Thyroid gland (tissue), 4 donors: ENCODE measurements around the gene SUCLG2. TPM values are rescaled to one million over a fixed set of nuclear protein-coding genes. Genes with fewer than 3 reads are reported as not detected.

ENCODE experiments used
- DNase-seq, 2 donors: peaks; one replicate each; pipeline ENCODE4 v3.0.0-alpha.2; 2019
- H3K27ac ChIP-seq, 3 donors: fragments of 200-600 bp; sonication (generic); 1 replicate in 2 of 3; 2 replicates in 1 of 3; pipeline ENCODE4 v1.5.1; 2016 to 2019; ENCODE audit warnings: mild to moderate bottlenecking in 1 of 3, moderate library complexity in 1 of 3
- H3K27me3 ChIP-seq: fragments of 200-600 bp; sonication (generic); one replicate; pipeline ENCODE4 v1.5.1; 2019
- H3K36me3 ChIP-seq, 2 donors: fragments of 200-600 bp; sonication (generic); one replicate each; pipeline ENCODE4 v1.5.1; 2016 to 2019
- H3K4me1 ChIP-seq, 2 donors: fragments of 200-600 bp; sonication (generic); one replicate each; pipeline ENCODE4 v1.5.1; 2017 to 2019
- H3K4me3 ChIP-seq, 3 donors: fragments of 200-600 bp; sonication (generic); replicated peaks in 1 of 3; 1 replicate in 2 of 3; 2 replicates in 1 of 3; pipeline ENCODE4 v1.5.1; 2016; ENCODE audit warnings: mild to moderate bottlenecking in 1 of 3
- H3K9me3 ChIP-seq: fragments of 200-600 bp; sonication (generic); one replicate; pipeline ENCODE4 v1.5.1; 2017
- POLR2A ChIP-seq, 2 donors: fragments of 450-650 bp; IDR thresholded peaks; one replicate each; pipeline ENCODE4 v1.6.1; 2017; ENCODE audit warnings: antibody characterized with exemption in 2 of 2, mild to moderate bottlenecking in 2 of 2, moderate library complexity in 1 of 2
- WGBS, 2 donors: methylation state at CpG; one replicate each; pipeline ENCODE4 v1.1.5; 2017; 5-methylcytosine and 5-hydroxymethylcytosine counted together
- intact Hi-C: fragments of 100-400 bp; cut with DNase I; formaldehyde crosslinking; loops from one replicate; pipeline ENCODE4 v1.15.1; 2023
- total RNA-seq, 4 donors: library from RNA; depleted of rRNA; stranded (reverse); fragments of >200 nt; gene quantifications; one replicate each; pipeline ENCODE4 v1.2.3, GENCODE V29; 2016
- TF ChIP-seq, protein P1 (sequence below), 6 experiments: fragments of 200-600 bp in 3 of 6; fragments of 450-650 bp in 3 of 6; sonication (generic) in 3 of 6; IDR thresholded peaks; one replicate each; pipeline ENCODE4 v1.5.1; 2016 to 2019; ENCODE audit warnings: antibody characterized with exemption in 6 of 6, mild to moderate bottlenecking in 2 of 6, inconsistent platforms in 1 of 6, moderate library complexity in 1 of 6

The SUCLG2 gene
- total RNA-seq, 4 donors from 2014 or later: 64.4 to 70.9 (median 70.7) TPM

DNA sequence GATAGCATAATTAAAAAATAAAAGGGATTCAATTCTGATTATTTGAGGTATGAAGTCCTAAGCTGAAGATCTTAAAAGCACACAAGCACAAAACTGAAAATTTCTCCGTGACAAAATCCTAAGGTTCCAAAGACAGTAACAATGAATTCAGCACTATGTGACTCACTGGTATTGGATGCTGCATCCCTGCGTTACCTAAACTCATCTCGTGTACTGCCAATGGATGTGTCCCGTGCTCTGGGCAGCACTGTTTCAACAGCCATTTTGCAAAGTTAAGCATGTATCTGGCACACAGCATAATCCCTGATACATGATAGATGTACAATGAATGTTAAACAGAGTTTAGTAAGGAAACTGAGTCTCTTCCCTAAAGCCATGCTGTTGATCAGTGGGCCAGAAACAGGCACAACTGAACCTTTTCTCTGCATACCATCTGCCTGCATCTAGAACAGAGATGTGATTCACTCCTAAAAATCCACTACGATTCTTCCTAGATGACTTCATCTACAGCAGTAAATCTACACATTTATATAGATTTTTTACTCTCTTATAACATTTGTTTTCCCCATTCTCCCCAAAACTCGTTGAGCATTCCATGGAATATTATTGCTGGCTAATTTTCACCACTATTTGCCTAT, 14.3 kb downstream of the SUCLG2 start:
- Histone ChIP-seq H3K27me3 (no peaks in the 10 kb centered on the region), H3K9me3 (no peaks in the 10 kb centered on the region), H3K4me1 (peaks cover 0 to 3% of the 10 kb centered on the region in 2 donors), H3K4me3 (no peak overlapping the region), H3K36me3 (no peaks in the 10 kb centered on the region), H3K27ac (no peak overlapping the region)
- 86 to 95% methylated on average over 6 of the region's 6 CpGs for WGBS, 2 donors
- DNase-seq: no peak
- no peak for TF ChIP-seq POLR2A (IDR thresholded peaks at IDR 0.05)
- TF ChIP-seq, protein P1, sequence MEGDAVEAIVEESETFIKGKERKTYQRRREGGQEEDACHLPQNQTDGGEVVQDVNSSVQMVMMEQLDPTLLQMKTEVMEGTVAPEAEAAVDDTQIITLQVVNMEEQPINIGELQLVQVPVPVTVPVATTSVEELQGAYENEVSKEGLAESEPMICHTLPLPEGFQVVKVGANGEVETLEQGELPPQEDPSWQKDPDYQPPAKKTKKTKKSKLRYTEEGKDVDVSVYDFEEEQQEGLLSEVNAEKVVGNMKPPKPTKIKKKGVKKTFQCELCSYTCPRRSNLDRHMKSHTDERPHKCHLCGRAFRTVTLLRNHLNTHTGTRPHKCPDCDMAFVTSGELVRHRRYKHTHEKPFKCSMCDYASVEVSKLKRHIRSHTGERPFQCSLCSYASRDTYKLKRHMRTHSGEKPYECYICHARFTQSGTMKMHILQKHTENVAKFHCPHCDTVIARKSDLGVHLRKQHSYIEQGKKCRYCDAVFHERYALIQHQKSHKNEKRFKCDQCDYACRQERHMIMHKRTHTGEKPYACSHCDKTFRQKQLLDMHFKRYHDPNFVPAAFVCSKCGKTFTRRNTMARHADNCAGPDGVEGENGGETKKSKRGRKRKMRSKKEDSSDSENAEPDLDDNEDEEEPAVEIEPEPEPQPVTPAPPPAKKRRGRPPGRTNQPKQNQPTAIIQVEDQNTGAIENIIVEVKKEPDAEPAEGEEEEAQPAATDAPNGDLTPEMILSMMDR (IDR thresholded peaks at IDR 0.05): no peak
- intact Hi-C loops: no loop called here

DNA sequence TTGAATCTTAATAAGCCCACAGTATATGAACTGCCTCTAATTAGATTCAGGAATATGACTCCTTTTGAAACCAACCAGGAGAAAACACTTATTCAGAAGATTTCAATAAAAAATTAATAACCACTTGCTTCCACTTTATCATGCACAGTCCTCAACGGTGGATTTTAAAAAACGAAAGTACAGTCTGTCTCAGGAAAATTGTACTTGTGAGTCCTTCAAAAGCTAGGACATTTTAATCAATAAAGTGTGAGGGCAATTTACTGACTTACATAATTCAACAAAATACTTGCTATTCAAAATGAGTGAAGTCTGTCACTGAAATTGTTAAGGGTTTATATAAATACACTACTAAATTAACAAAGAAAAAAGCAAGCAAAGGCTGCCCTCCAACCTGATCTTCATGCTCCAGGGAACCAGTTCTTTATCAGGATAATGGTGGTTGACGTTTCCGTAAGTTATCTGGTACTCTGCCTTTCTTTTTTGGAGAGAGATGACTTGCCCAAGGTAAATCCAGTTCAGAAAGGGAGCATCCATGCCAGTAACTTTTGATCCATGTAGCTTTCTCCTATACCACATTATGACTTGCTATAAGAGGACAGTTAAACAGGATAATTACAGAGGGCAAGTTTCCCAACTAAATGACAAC, 17.0 kb downstream of the SUCLG2 start:
- no peaks in the 10 kb centered on the region for H3K27me3 ChIP-seq
- H3K4me1 ChIP-seq: peaks cover 0 to 3% of the 10 kb centered on the region in 2 donors
- no peaks in the 10 kb centered on the region for H3K36me3 ChIP-seq
- TF ChIP-seq POLR2A (IDR thresholded peaks at IDR 0.05): no peak
- TF ChIP-seq, protein P1 (IDR thresholded peaks at IDR 0.05): no peak
- H3K27ac ChIP-seq: no peak overlapping the region
- WGBS, 2 donors: 88 to 92% methylated on average over 4 of the region's 4 CpGs
- no peak for DNase-seq
- H3K9me3 ChIP-seq: no peaks in the 10 kb centered on the region
- intact Hi-C loops: no loop called here
- no peak overlapping the region for H3K4me3 ChIP-seq

DNA sequence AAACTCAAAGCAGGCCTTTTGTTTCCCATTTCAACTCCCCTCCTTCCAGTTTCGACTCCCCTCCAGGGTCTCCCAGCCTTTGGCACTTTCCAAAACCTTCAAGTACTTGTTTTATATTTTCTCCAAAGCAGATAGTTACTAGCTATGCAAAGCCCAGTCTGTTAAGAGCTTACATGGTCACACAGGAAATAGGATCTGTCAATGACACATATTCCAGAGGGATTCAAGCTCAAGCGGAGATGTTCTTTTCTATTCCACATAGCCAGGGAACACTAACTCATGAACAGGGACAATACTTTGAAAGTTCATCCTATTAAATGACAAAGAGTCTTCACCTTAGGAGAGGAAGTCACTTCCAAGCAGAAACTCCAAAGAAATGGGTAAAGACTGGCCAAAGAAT, 18.6 kb downstream of the SUCLG2 start:
- Histone ChIP-seq H3K27me3 (no peaks in the 10 kb centered on the region), H3K9me3 (no peaks in the 10 kb centered on the region), H3K36me3 (no peaks in the 10 kb centered on the region), H3K4me3 (no peak overlapping the region), H3K27ac (no peak overlapping the region), H3K4me1 (no peaks in the 10 kb centered on the region)
- WGBS, 2 donors: 93% methylated on average over 2 of the region's 2 CpGs
- no peak for DNase-seq
- intact Hi-C loops: no loop called here
- TF ChIP-seq, protein P1 (IDR thresholded peaks at IDR 0.05): no peak
- no peak for TF ChIP-seq POLR2A (IDR thresholded peaks at IDR 0.05)

DNA sequence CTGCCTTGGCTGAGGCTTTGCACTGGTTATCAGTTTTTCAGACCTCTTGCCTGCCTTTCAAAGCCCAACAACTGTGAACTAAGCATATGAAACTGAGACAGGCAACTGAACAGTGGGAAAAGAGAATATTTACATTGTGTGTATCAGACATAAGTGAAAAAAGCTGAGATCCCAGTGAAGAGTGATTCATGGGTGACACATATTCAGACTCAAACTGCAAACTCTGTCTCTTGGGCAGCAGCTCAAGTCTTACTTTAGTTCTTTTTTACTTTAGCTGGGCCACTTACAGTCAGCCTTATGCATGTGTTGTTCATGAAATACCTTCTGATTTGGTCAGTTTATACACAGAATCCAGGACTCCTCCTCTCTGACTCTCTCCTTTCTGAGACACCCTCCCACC, 19.2 kb downstream of the SUCLG2 start:
- no peaks in the 10 kb centered on the region for H3K4me1 ChIP-seq
- DNase-seq: no peak
- H3K36me3 ChIP-seq: no peaks in the 10 kb centered on the region
- intact Hi-C loops: no loop called here
- no peak for TF ChIP-seq POLR2A (IDR thresholded peaks at IDR 0.05)
- TF ChIP-seq, protein P1 (IDR thresholded peaks at IDR 0.05): no peak
- H3K4me3 ChIP-seq: no peak overlapping the region
- no peaks in the 10 kb centered on the region for H3K9me3 ChIP-seq
- no peaks in the 10 kb centered on the region for H3K27me3 ChIP-seq
- no peak overlapping the region for H3K27ac ChIP-seq

DNA sequence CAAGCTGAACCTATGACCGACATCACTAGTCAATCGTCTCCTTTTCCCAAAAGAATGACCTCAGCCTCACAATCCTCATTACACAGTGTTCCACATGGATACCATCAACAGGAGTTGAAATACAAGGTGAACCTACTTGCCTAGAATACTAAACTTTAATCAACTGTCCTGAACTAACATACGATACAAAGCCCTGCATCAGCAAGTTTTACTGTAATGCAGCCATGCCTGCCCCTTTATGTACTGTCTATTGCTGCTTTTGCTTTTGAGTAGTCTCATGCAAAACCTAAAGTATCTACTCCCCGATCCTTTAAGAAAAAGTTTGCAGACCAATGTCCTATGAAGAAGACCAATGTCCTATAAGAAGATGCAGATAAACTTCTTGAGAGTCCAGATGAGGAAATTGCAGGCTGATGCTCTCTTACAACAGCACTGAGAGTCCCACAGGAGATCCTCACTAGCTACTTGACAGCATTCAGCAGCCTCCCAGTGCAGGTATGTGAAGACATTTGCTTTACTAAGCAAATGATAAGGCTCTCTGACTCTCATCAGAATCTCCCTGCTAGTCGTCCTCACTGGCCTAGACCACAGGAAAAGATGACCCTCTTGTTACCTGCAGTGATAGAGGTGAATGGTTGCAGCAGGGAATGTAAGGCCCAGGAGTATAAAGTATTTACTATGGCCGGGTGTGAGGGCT, 23.6 kb downstream of the SUCLG2 start:
- no peak overlapping the region for H3K27ac ChIP-seq
- WGBS, 2 donors: 72 to 76% methylated on average over 6 of the region's 6 CpGs
- intact Hi-C loops: no loop called here
- H3K4me1 ChIP-seq: no peaks in the 10 kb centered on the region
- H3K27me3 ChIP-seq: no peaks in the 10 kb centered on the region
- no peaks in the 10 kb centered on the region for H3K36me3 ChIP-seq
- no peaks in the 10 kb centered on the region for H3K9me3 ChIP-seq
- no peak for TF ChIP-seq POLR2A (IDR thresholded peaks at IDR 0.05)
- TF ChIP-seq, protein P1 (IDR thresholded peaks at IDR 0.05): no peak
- DNase-seq: no peak
- no peak overlapping the region for H3K4me3 ChIP-seq
